DOHH2 (cell line): ENCODE measurements around the gene RNF26.

Source experiments
- CTCF ChIP-seq: fragments of 200-600 bp; sonication (generic); IDR thresholded peaks from one replicate; pipeline ENCODE4 v1.5.1; 2014; ENCODE audit warnings: antibody characterized with exemption, mild to moderate bottlenecking, low read depth, low read length; ENCODE audit not compliant: poor library complexity, severe bottlenecking
- EZH2phosphoT487 ChIP-seq: fragments of 200-600 bp; sonication (generic); IDR thresholded peaks from 2 replicates; pipeline ENCODE4 v1.6.1; 2017; ENCODE audit warnings: borderline replicate concordance, mild to moderate bottlenecking, antibody characterized with exemption, low read length, moderate library complexity, mixed read lengths

GRCh38 chr11:119380827-119381180, 46.5 kb downstream of the RNF26 start:
- TF ChIP-seq CTCF (no peak), EZH2phosphoT487 (no peak)
